ENCODE results near the gene SLC30A3. TPM values are rescaled to one million over a fixed set of nuclear protein-coding genes. Genes with fewer than 3 reads are reported as not detected.

The SLC30A3 gene
- total RNA-seq, 1 donor from 2014 or later: not detected

DNA sequence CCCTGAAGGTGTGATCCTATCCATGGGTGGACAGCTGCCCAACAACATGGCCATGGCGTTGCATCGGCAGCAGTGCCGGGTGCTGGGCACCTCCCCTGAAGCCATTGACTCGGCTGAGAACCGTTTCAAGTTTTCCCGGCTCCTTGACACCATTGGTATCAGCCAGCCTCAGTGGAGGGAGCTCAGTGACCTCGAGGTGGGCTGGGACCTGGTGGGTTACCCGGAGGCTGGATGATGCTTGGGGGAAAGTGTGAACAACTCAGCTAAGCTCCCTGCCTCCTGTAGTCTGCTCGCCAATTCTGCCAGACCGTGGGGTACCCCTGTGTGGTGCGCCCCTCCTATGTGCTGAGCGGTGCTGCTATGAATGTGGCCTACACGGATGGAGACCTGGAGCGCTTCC is 29.5 kb downstream of the SLC30A3 start:
- Mint-ChIP-seq H3K27me3 (ENCODE audit: unreplicated experiment) (peaks cover 4% of the 10 kb centered on the region), H3K27ac (ENCODE audit: unreplicated experiment) (no peak overlapping the region), H3K4me1 (ENCODE audit: unreplicated experiment) (no peaks in the 10 kb centered on the region), H3K9me3 (ENCODE audit: unreplicated experiment) (no peaks in the 10 kb centered on the region), H3K4me3 (ENCODE audit: unreplicated experiment) (peak overlapping the region; percentile 65), H3K36me3 (ENCODE audit: low read depth, unreplicated experiment) (peaks cover 49% of the 10 kb centered on the region)
- TF ChIP-seq, protein P1, sequence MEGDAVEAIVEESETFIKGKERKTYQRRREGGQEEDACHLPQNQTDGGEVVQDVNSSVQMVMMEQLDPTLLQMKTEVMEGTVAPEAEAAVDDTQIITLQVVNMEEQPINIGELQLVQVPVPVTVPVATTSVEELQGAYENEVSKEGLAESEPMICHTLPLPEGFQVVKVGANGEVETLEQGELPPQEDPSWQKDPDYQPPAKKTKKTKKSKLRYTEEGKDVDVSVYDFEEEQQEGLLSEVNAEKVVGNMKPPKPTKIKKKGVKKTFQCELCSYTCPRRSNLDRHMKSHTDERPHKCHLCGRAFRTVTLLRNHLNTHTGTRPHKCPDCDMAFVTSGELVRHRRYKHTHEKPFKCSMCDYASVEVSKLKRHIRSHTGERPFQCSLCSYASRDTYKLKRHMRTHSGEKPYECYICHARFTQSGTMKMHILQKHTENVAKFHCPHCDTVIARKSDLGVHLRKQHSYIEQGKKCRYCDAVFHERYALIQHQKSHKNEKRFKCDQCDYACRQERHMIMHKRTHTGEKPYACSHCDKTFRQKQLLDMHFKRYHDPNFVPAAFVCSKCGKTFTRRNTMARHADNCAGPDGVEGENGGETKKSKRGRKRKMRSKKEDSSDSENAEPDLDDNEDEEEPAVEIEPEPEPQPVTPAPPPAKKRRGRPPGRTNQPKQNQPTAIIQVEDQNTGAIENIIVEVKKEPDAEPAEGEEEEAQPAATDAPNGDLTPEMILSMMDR (IDR thresholded peaks at IDR 0.05; ENCODE audit: unreplicated experiment): no peak
- no peak for DNase-seq (ENCODE audit: low spot score)

DNA sequence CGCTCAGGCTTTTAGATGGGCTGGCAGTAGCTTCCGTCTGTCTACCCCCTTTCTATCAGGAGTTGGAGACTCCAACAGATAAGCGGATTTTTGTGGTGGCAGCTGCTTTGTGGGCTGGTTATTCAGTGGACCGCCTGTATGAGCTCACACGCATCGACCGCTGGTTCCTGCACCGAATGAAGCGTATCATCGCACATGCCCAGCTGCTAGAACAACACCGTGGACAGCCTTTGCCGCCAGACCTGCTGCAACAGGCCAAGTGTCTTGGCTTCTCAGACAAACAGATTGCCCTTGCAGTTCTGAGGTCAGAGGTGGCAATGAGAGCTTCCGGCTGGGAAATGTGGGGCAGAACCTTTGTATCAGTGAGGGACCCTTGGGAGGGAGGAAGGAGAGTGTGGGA is 30.9 kb downstream of the SLC30A3 start:
- TF ChIP-seq, protein P1 (IDR thresholded peaks at IDR 0.05; ENCODE audit: unreplicated experiment): no peak
- Mint-ChIP-seq H3K27me3 (ENCODE audit: unreplicated experiment) (peaks cover 4% of the 10 kb centered on the region), H3K9me3 (ENCODE audit: unreplicated experiment) (no peaks in the 10 kb centered on the region), H3K27ac (ENCODE audit: unreplicated experiment) (no peak overlapping the region), H3K4me3 (ENCODE audit: unreplicated experiment) (peak overlapping the region; percentile 40), H3K4me1 (ENCODE audit: unreplicated experiment) (no peaks in the 10 kb centered on the region), H3K36me3 (ENCODE audit: low read depth, unreplicated experiment) (peaks cover 56% of the 10 kb centered on the region)
- no peak for DNase-seq (ENCODE audit: low spot score)

DNA sequence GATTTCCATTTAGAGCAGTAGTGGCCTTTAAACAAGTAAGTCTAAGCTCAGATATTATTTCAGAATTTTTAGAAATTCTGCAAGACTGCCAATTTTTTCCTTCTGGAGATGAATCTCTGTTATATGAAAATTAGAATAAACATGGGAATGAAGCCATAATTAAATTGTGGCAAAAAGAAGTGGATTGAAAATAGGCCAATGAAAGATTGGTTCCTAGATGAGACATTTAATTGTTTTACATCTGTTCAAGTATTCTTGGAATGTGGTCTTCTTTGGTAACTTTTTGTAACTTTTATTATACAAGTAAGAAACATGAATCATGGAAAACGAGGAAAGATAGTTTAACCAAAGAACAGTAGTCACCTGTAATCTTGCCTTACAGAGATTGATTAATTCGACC is 35.3 kb downstream of the SLC30A3 start:
- peaks cover 3% of the 10 kb centered on the region for H3K27me3 Mint-ChIP-seq (ENCODE audit: unreplicated experiment)
- H3K36me3 Mint-ChIP-seq (ENCODE audit: low read depth, unreplicated experiment): peaks cover 47% of the 10 kb centered on the region

DNA sequence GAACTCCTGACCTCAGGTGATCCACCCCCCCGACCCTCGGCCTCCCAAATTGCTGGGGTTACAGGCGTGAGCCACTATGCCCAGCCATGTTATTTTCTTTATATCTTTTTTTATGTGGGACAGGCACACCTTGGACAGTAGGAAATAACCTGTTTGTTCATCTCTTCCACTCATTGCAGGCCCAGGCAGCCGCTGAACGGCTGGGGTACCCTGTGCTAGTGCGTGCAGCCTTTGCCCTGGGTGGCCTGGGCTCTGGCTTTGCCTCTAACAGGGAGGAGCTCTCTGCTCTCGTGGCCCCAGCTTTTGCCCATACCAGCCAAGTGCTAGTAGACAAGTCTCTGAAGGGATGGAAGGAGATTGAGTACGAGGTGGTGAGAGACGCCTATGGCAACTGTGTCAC is 37.3 kb downstream of the SLC30A3 start:
- H3K36me3 Mint-ChIP-seq (ENCODE audit: low read depth, unreplicated experiment): peaks cover 47% of the 10 kb centered on the region
- no peaks in the 10 kb centered on the region for H3K4me1 Mint-ChIP-seq (ENCODE audit: unreplicated experiment)
- DNase-seq (ENCODE audit: low spot score): no peak
- peaks cover 8% of the 10 kb centered on the region for H3K27me3 Mint-ChIP-seq (ENCODE audit: unreplicated experiment)
- no peaks in the 10 kb centered on the region for H3K9me3 Mint-ChIP-seq (ENCODE audit: unreplicated experiment)
- no peak overlapping the region for H3K27ac Mint-ChIP-seq (ENCODE audit: unreplicated experiment)
- H3K4me3 Mint-ChIP-seq (ENCODE audit: unreplicated experiment): no peak overlapping the region
- TF ChIP-seq, protein P1 (IDR thresholded peaks at IDR 0.05; ENCODE audit: unreplicated experiment): no peak

More for the DNA sequence above, 35.3 kb downstream of the SLC30A3 start:
- Mint-ChIP-seq H3K9me3 (ENCODE audit: unreplicated experiment) (no peaks in the 10 kb centered on the region), H3K4me3 (ENCODE audit: unreplicated experiment) (no peak overlapping the region), H3K27ac (ENCODE audit: unreplicated experiment) (no peak overlapping the region), H3K4me1 (ENCODE audit: unreplicated experiment) (no peaks in the 10 kb centered on the region)
- TF ChIP-seq, protein P1 (IDR thresholded peaks at IDR 0.05; ENCODE audit: unreplicated experiment): no peak
- DNase-seq (ENCODE audit: low spot score): no peak

DNA sequence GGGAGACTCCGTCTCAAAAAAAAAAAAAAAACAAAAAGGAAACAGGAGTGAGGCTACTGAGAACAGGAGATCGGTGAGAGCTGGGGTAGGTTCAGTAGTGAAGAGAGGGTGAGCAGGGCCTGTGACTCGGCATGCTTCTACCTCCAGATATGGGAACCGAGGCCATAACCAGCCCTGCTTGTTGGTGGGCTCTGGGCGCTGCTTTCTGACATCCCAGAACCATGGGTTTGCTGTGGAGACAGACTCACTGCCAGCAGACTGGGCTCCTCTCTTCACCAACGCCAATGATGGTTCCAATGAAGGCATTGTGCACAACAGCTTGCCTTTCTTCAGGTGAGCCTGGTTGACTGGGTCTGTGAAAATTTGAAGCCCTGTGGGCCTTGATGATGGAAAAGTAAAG is 39.4 kb downstream of the SLC30A3 start:
- Mint-ChIP-seq H3K4me3 (ENCODE audit: unreplicated experiment) (no peak overlapping the region), H3K4me1 (ENCODE audit: unreplicated experiment) (no peaks in the 10 kb centered on the region), H3K9me3 (ENCODE audit: unreplicated experiment) (no peaks in the 10 kb centered on the region), H3K36me3 (ENCODE audit: low read depth, unreplicated experiment) (peaks cover 55% of the 10 kb centered on the region), H3K27me3 (ENCODE audit: unreplicated experiment) (peaks cover 8% of the 10 kb centered on the region), H3K27ac (ENCODE audit: unreplicated experiment) (no peak overlapping the region)
- DNase-seq (ENCODE audit: low spot score): no peak
- TF ChIP-seq, protein P1 (IDR thresholded peaks at IDR 0.05; ENCODE audit: unreplicated experiment): no peak
